Right atrium auricular region (tissue), 2 donors: ENCODE measurements around the gene CXXC1. TPM values are rescaled to one million over a fixed set of nuclear protein-coding genes. Genes with fewer than 3 reads are reported as not detected.

ENCODE experiments used
- DNase-seq: peaks from one replicate; pipeline ENCODE4 v3.0.0-alpha.2; 2019; ENCODE audit warnings: low spot score
- H3K27ac ChIP-seq, 2 donors: fragments of 200-600 bp; sonication (generic); 1 replicate in 1 of 2; 2 replicates in 1 of 2; pipeline ENCODE4 v1.5.1; 2016 to 2019
- H3K27me3 ChIP-seq, 2 donors: fragments of 200-600 bp; sonication (generic); one replicate each; pipeline versions ENCODE4 v1.5.1 to v1.6.0; 2017 to 2019
- H3K36me3 ChIP-seq: fragments of 200-600 bp; sonication (generic); one replicate; pipeline ENCODE4 v1.5.1; 2016
- H3K4me1 ChIP-seq, 2 donors: fragments of 200-600 bp; sonication (generic); one replicate each; pipeline versions ENCODE4 v1.5.1 to v1.6.0; 2017 to 2019
- H3K4me3 ChIP-seq, 2 donors: fragments of 200-600 bp; sonication (generic); 1 replicate in 1 of 2; 2 replicates in 1 of 2; pipeline ENCODE4 v1.5.1; 2017 to 2019; ENCODE audit warnings: mild to moderate bottlenecking in 1 of 2, moderate library complexity in 1 of 2
- H3K9me3 ChIP-seq, 2 donors: fragments of 200-600 bp; sonication (generic); one replicate each; pipeline ENCODE4 v1.5.1; 2019
- total RNA-seq, 2 donors: library from RNA; depleted of rRNA; stranded (reverse); fragments of >200 nt; gene quantifications; one replicate each; pipeline ENCODE4 v1.1.0, GENCODE V29; 2016
- TF ChIP-seq, protein P1 (sequence below), 2 donors: fragments of 200-600 bp; sonication (generic); IDR thresholded peaks; one replicate each; pipeline ENCODE4 v1.5.1; 2019; ENCODE audit warnings: antibody characterized with exemption in 2 of 2

The CXXC1 gene
- total RNA-seq, 2 donors from 2014 or later: 17.1 to 38.3 TPM

GRCh38 chr18:50301074-50301473 lies 13.6 kb upstream of the CXXC1 start:
- no peak for DNase-seq
- Histone ChIP-seq H3K27ac (no peak overlapping the region), H3K4me3 (no peak overlapping the region), H3K27me3 (peaks cover 0 to 11% of the 10 kb centered on the region in 2 donors), H3K4me1 (peaks cover 0 to 8% of the 10 kb centered on the region in 2 donors), H3K36me3 (no peaks in the 10 kb centered on the region), H3K9me3 (no peaks in the 10 kb centered on the region)
- TF ChIP-seq, protein P1, sequence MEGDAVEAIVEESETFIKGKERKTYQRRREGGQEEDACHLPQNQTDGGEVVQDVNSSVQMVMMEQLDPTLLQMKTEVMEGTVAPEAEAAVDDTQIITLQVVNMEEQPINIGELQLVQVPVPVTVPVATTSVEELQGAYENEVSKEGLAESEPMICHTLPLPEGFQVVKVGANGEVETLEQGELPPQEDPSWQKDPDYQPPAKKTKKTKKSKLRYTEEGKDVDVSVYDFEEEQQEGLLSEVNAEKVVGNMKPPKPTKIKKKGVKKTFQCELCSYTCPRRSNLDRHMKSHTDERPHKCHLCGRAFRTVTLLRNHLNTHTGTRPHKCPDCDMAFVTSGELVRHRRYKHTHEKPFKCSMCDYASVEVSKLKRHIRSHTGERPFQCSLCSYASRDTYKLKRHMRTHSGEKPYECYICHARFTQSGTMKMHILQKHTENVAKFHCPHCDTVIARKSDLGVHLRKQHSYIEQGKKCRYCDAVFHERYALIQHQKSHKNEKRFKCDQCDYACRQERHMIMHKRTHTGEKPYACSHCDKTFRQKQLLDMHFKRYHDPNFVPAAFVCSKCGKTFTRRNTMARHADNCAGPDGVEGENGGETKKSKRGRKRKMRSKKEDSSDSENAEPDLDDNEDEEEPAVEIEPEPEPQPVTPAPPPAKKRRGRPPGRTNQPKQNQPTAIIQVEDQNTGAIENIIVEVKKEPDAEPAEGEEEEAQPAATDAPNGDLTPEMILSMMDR (IDR thresholded peaks at IDR 0.05): no peak

DNA sequence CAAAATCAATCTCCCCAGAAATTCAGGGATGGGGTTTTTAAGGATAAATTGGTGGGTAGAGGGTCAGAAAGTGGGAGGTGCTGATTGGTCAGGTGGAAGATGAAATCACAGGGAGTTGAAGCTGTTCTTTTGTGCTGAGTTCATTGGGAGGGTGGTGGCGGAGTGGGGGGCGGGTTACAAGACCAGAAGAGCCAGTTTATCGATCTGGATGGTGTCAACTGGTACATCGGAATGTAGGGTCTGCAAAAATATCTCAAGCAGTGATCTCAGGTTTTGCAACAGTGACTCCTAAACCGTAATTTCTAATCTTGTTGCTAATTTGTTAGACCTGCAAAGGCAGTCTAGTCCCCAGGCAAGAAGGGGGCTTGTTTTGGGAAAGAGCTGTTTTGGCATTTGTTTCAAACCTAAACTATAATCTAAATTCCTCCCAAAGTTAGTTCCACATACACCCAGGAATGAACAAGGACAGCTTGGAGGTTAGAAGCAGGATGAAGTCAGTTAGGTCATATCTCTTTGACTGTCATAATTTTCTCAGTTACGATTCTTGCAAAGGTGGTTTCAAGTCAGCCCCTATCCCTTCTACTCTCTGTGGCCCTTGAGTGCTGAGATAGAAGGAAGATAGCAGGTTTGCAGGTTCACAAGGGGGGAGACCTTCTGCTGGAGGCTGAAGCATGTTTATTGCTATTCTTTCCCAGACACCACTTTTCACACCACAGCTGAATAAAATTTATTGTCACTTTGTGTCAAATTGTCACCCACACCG lies 12.3 kb upstream of the CXXC1 start:
- Histone ChIP-seq H3K27me3 (peaks cover 0 to 11% of the 10 kb centered on the region in 2 donors), H3K4me3 (no peak overlapping the region), H3K36me3 (no peaks in the 10 kb centered on the region), H3K9me3 (no peaks in the 10 kb centered on the region), H3K4me1 (peaks cover 0 to 8% of the 10 kb centered on the region in 2 donors), H3K27ac (no peak overlapping the region)
- TF ChIP-seq, protein P1 (IDR thresholded peaks at IDR 0.05): no peak
- DNase-seq: no peak

DNA sequence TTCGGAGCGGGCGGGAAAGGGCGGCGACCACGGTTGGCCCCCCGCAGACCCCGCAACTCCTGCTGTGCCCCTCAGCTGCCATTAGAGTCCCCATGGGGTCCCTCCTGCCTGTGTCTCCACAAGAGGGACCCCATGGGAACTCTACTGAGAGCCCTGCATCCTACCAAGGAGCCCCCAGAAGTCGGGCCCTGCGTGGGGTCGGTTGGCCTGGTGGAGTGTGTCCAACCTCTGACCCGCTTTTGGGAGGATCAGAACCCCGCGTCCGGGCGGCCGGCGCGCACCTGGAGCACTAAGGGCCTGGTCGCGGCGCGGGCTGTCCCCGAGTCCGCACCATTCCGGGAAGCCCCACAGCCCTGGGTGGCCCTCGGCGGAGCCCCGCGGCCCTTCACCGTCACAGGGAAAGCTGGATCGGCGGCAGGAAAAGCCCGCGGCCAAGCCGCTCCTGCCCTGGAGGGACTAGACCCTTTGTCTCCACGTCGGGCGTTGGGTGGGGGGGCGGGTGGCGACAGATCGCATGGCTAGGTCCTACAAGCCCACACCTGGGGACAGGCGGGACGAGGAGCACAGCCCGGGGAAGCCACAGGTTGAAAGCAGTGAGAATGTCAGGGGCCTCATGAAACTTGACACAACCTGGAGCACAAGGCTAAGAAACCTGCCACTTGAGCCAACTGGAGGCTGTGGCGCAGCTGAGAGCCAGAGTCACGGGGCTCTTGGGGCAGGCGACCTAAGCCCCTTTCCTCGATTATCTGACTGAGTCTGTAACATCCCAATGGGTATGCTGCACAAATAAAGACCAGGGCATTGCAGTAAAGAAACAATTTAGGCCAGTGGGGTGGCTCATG lies 11.2 kb upstream of the CXXC1 start:
- H3K4me3 ChIP-seq: peak overlapping the region; percentile 32 to 47
- no peak for DNase-seq
- no peaks in the 10 kb centered on the region for H3K36me3 ChIP-seq
- H3K27me3 ChIP-seq: peaks cover 0 to 11% of the 10 kb centered on the region in 2 donors
- H3K4me1 ChIP-seq: peaks cover 0 to 8% of the 10 kb centered on the region in 2 donors
- no peaks in the 10 kb centered on the region for H3K9me3 ChIP-seq
- no peak overlapping the region for H3K27ac ChIP-seq
- TF ChIP-seq, protein P1 (IDR thresholded peaks at IDR 0.05): no peak

DNA sequence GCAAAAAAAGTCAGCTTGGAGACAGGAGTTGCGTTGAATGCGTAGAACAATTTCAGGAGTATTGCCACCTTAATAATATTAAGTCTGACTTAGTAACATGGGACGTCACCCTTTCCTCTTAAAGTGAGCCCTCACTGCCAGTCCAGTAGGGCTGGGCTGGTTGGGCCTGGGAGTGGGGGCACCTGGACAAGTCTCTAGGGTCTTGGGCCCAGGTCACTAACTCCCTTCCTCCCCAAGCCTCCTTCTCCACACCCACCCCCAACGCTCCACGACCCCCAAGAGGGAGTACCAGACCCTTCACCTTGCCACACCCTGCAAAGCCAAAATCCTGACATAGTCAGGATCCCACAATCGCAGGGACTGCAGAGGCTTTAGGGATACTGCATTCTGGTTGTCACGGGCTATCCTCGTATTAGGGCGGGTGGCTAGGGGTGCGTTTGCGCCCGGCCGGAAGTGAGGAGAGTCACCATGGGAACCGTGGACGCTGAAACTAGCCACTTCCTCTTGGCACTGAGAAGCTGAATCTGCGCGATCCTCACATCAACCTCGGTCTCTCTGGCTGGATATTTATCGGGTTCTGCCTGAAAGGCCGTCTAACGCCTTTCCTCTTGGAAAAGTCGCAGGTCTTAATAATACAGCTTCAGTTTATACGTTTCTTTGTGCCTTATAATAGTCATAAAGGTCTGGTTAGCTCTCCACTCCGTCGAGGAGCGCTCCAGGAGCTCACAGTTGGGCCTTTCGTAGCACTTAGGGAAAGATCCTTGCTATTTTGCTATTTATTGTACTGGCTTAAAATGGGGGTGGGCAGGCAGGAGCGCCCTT lies 10.3 kb upstream of the CXXC1 start:
- H3K36me3 ChIP-seq: no peaks in the 10 kb centered on the region
- H3K27ac ChIP-seq: no peak overlapping the region
- H3K27me3 ChIP-seq: peaks cover 0 to 11% of the 10 kb centered on the region in 2 donors
- peaks cover 0 to 8% of the 10 kb centered on the region in 2 donors for H3K4me1 ChIP-seq
- H3K4me3 ChIP-seq: peak overlapping the region; percentile 32 to 47
- TF ChIP-seq, protein P1 (IDR thresholded peaks at IDR 0.05): no peak
- peak; percentile 79 for DNase-seq
- H3K9me3 ChIP-seq: no peaks in the 10 kb centered on the region

GRCh38 chr18:50293039-50293438 lies 5.5 kb upstream of the CXXC1 start:
- no peak for DNase-seq
- Histone ChIP-seq H3K27ac (no peak overlapping the region), H3K9me3 (no peaks in the 10 kb centered on the region), H3K4me3 (no peak overlapping the region), H3K4me1 (no peaks in the 10 kb centered on the region), H3K36me3 (no peaks in the 10 kb centered on the region), H3K27me3 (no peaks in the 10 kb centered on the region)
- TF ChIP-seq, protein P1 (IDR thresholded peaks at IDR 0.05): no peak
